ENCODE measurements around the gene OSBPL1A.

Gene OSBPL1A

GRCh38 chr18:24402209-24402785, 4.7 kb upstream of the OSBPL1A start:
- WGBS (ENCODE audit: insufficient coverage), result 93% methylated on average over 5 of the region's 6 CpGs
- Histone ChIP-seq H3K36me3 (ENCODE audit: control insufficient read depth in 4 of 4, insufficient read depth in 4 of 4, low read length in 3 of 4) (no peaks in the 10 kb centered on the region), H3K27me3 (replicated peaks in 2 of 5; ENCODE audit: control insufficient read depth in 4 of 5, insufficient read depth in 5 of 5, low read length in 4 of 5) (peaks cover 0 to 2% (median 0%) of the 10 kb centered on the region in 5 experiments), H3K4me1 (ENCODE audit: control extremely low read depth in 1 of 4, control insufficient read depth in 4 of 4, insufficient read depth in 4 of 4, low read length in 3 of 4) (peaks cover 2 to 10% (median 10%) of the 10 kb centered on the region in 4 experiments), H3K4me3 (ENCODE audit: control insufficient read depth in 1 of 7, extremely low read depth in 1 of 7, insufficient read depth in 4 of 7, low read depth in 2 of 7, low read length in 6 of 7) (no peak overlapping the region), H3K27ac (ENCODE audit: insufficient read depth in 1 of 2, low read depth in 1 of 2, low read length in 2 of 2, poor library complexity in 1 of 2, severe bottlenecking in 2 of 2) (no peak overlapping the region), H3K9me3 (ENCODE audit: control extremely low read depth in 1 of 5, control insufficient read depth in 4 of 5, insufficient read depth in 2 of 5, low read depth in 1 of 5, low read length in 4 of 5) (no peaks in the 10 kb centered on the region)
- CTCF ChIA-PET, result no interaction called here
- POLR2A ChIA-PET, result interaction anchor here (0.6 kb wide), 1 partner anchor 422 kb away, joined by 3 read pairs; no protein-coding TSS in a partner anchor
- DNase-seq, result peak in 2 of 3 donors; percentile 29 to 33

DNA sequence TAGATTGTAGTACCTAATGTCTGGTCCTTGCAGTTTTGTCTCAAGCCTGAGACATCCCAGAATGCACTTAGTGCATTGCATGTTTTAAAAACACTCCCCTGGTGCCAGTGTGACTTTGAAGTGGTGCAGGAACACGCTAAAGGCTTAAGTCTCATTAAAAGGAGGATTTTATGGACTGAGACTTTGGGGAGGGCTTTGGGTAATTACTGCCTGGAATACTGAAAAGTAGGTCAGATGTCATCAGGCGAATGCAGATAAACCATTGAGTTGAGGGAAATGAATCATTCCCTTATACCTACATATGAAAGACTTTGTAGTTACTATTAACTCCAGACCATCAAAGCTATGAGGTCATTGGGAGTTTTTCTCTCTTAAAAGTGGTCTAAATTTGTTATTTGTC, 3.0 kb upstream of the OSBPL1A start:
- Histone ChIP-seq H3K9me3 (ENCODE audit: control extremely low read depth in 1 of 5, control insufficient read depth in 4 of 5, insufficient read depth in 2 of 5, low read depth in 1 of 5, low read length in 4 of 5) (no peaks in the 10 kb centered on the region), H3K27ac (ENCODE audit: insufficient read depth in 1 of 2, low read depth in 1 of 2, low read length in 2 of 2, poor library complexity in 1 of 2, severe bottlenecking in 2 of 2) (no peak overlapping the region), H3K4me3 (ENCODE audit: control insufficient read depth in 1 of 7, extremely low read depth in 1 of 7, insufficient read depth in 4 of 7, low read depth in 2 of 7, low read length in 6 of 7) (no peak overlapping the region), H3K27me3 (replicated peaks in 2 of 5; ENCODE audit: control insufficient read depth in 4 of 5, insufficient read depth in 5 of 5, low read length in 4 of 5) (no peaks in the 10 kb centered on the region), H3K4me1 (ENCODE audit: control extremely low read depth in 1 of 4, control insufficient read depth in 4 of 4, insufficient read depth in 4 of 4, low read length in 3 of 4) (peaks cover 11 to 25% (median 18%) of the 10 kb centered on the region in 4 experiments), H3K36me3 (ENCODE audit: control insufficient read depth in 4 of 4, insufficient read depth in 4 of 4, low read length in 3 of 4) (no peaks in the 10 kb centered on the region)
- ChIA-PET CTCF (interaction anchor here (0.6 to 1.1 kb wide), 4 partner anchors 10 to 264 kb away, joined by 3 to 5 read pairs (median 3); no protein-coding TSS in a partner anchor), POLR2A (no interaction called here)
- DNase-seq, result no peak
- WGBS (ENCODE audit: insufficient coverage), result no CpG with 5 or more reads among the region's 2 CpGs

DNA sequence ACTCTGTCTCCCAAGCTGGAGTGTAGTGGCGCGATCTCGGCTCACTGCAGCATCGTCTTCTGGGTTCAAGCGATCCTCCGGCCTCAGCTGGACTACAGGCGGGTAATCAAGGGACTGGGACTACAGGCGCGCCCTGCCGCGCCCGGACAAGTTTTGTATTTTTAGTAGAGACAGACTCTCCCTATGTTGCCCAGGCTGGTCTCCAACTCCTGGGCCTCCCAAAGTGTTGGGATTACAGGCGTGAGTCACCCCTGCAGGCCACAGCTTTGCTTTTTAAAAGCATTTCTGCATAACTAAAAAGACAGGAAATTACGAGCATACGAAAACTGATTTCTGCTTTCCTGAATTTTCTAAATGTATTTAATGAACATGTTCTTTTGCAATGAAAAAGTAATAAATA, 916 bp upstream of the OSBPL1A start:
- H3K4me1 ChIP-seq (ENCODE audit: control extremely low read depth in 1 of 4, control insufficient read depth in 4 of 4, insufficient read depth in 4 of 4, low read length in 3 of 4), result peaks cover 19 to 36% (median 28%) of the 10 kb centered on the region in 4 experiments
- H3K4me3 ChIP-seq (ENCODE audit: control insufficient read depth in 1 of 7, extremely low read depth in 1 of 7, insufficient read depth in 4 of 7, low read depth in 2 of 7, low read length in 6 of 7), result peak overlapping the region in 5 of 7 experiments; percentile 64 to 89 (median 82)
- H3K36me3 ChIP-seq (ENCODE audit: control insufficient read depth in 4 of 4, insufficient read depth in 4 of 4, low read length in 3 of 4), result no peaks in the 10 kb centered on the region
- DNase-seq, result peak in 1 of 3 donors; percentile 6
- no peaks in the 10 kb centered on the region for H3K9me3 ChIP-seq (ENCODE audit: control extremely low read depth in 1 of 5, control insufficient read depth in 4 of 5, insufficient read depth in 2 of 5, low read depth in 1 of 5, low read length in 4 of 5)
- H3K27me3 ChIP-seq (replicated peaks in 2 of 5; ENCODE audit: control insufficient read depth in 4 of 5, insufficient read depth in 5 of 5, low read length in 4 of 5), result no peaks in the 10 kb centered on the region
- ChIA-PET POLR2A (no interaction called here), CTCF (interaction anchor here (0.9 to 2.1 kb wide), 3 partner anchors 15 to 39 kb away, joined by 3 to 6 read pairs (median 4); no protein-coding TSS in a partner anchor)
- WGBS (ENCODE audit: insufficient coverage), result 97% methylated on average over 13 of the region's 15 CpGs
- no peak overlapping the region for H3K27ac ChIP-seq (ENCODE audit: insufficient read depth in 1 of 2, low read depth in 1 of 2, low read length in 2 of 2, poor library complexity in 1 of 2, severe bottlenecking in 2 of 2)

DNA sequence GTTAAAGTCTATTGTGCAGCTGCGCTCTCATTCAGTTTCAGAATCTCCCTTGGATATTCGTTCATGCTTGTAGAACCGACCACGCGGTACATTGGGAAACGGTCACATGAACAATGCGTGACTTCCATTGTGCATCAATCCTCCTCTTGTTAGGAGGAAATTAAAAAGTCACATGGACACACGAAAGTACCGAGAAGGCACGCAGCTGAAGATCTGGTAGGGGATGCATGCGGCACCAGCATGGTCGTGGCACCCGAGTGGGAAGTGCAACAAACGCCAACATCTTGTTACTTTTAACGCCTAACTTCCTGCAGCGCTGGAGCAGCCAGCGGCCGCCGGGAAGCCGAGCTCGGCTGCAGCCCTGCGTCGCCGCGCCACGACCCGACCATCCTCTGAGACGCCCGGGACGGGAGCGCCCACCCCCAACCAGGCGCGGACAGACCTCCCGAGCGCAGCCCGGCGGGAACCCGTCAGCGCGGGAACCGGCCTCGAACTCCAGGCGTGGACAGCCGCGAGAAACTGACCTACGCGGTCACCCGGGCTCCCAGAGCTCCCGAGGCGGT, 412 bp downstream of the OSBPL1A start:
- H3K36me3 ChIP-seq (ENCODE audit: control insufficient read depth in 4 of 4, insufficient read depth in 4 of 4, low read length in 3 of 4), result no peaks in the 10 kb centered on the region
- peak overlapping the region; percentile 64 to 89 (median 82) for H3K4me3 ChIP-seq (ENCODE audit: control insufficient read depth in 1 of 7, extremely low read depth in 1 of 7, insufficient read depth in 4 of 7, low read depth in 2 of 7, low read length in 6 of 7)
- ChIA-PET CTCF (interaction anchor here (0.7 to 2.1 kb wide), 3 partner anchors 12 to 38 kb away, joined by 3 to 6 read pairs (median 3); no protein-coding TSS in a partner anchor), POLR2A (interaction anchor here (0.8 kb wide), 1 partner anchor 39 kb away, joined by 4 read pairs; no protein-coding TSS in a partner anchor)
- no peaks in the 10 kb centered on the region for H3K9me3 ChIP-seq (ENCODE audit: control extremely low read depth in 1 of 5, control insufficient read depth in 4 of 5, insufficient read depth in 2 of 5, low read depth in 1 of 5, low read length in 4 of 5)
- H3K4me1 ChIP-seq (ENCODE audit: control extremely low read depth in 1 of 4, control insufficient read depth in 4 of 4, insufficient read depth in 4 of 4, low read length in 3 of 4), result peaks cover 19 to 36% (median 28%) of the 10 kb centered on the region in 4 experiments
- peak overlapping the region in 1 of 2 experiments; percentile 64 for H3K27ac ChIP-seq (ENCODE audit: insufficient read depth in 1 of 2, low read depth in 1 of 2, low read length in 2 of 2, poor library complexity in 1 of 2, severe bottlenecking in 2 of 2)
- H3K27me3 ChIP-seq (replicated peaks in 2 of 5; ENCODE audit: control insufficient read depth in 4 of 5, insufficient read depth in 5 of 5, low read length in 4 of 5), result no peaks in the 10 kb centered on the region
- under 1% methylated on average over 33 of the region's 50 CpGs for WGBS (ENCODE audit: insufficient coverage)
- DNase-seq, result peak; percentile 70 to 88 (median 84)

- Histone ChIP-seq H3K4me3 (ENCODE audit: control insufficient read depth in 1 of 7, extremely low read depth in 1 of 7, insufficient read depth in 4 of 7, low read depth in 2 of 7, low read length in 6 of 7) (peak overlapping the region in 3 of 7 experiments; percentile 77 to 88 (median 82)), H3K36me3 (ENCODE audit: control insufficient read depth in 4 of 4, insufficient read depth in 4 of 4, low read length in 3 of 4) (peaks cover 0 to 4% (median 0%) of the 10 kb centered on the region in 4 experiments), H3K4me1 (ENCODE audit: control extremely low read depth in 1 of 4, control insufficient read depth in 4 of 4, insufficient read depth in 4 of 4, low read length in 3 of 4) (peaks cover 19 to 36% (median 28%) of the 10 kb centered on the region in 4 experiments), H3K27me3 (replicated peaks in 2 of 5; ENCODE audit: control insufficient read depth in 4 of 5, insufficient read depth in 5 of 5, low read length in 4 of 5) (no peaks in the 10 kb centered on the region), H3K27ac (ENCODE audit: insufficient read depth in 1 of 2, low read depth in 1 of 2, low read length in 2 of 2, poor library complexity in 1 of 2, severe bottlenecking in 2 of 2) (no peak overlapping the region), H3K9me3 (ENCODE audit: control extremely low read depth in 1 of 5, control insufficient read depth in 4 of 5, insufficient read depth in 2 of 5, low read depth in 1 of 5, low read length in 4 of 5) (no peaks in the 10 kb centered on the region)
- CTCF ChIA-PET, result no interaction called here
- POLR2A ChIA-PET, result no interaction called here
- WGBS (ENCODE audit: insufficient coverage), result 100% methylated on average over 3 of the region's 8 CpGs
- DNase-seq, result no peak
Measured at GRCh38 chr18:24396082-24396633, 1.5 kb downstream of the OSBPL1A start.

DNA sequence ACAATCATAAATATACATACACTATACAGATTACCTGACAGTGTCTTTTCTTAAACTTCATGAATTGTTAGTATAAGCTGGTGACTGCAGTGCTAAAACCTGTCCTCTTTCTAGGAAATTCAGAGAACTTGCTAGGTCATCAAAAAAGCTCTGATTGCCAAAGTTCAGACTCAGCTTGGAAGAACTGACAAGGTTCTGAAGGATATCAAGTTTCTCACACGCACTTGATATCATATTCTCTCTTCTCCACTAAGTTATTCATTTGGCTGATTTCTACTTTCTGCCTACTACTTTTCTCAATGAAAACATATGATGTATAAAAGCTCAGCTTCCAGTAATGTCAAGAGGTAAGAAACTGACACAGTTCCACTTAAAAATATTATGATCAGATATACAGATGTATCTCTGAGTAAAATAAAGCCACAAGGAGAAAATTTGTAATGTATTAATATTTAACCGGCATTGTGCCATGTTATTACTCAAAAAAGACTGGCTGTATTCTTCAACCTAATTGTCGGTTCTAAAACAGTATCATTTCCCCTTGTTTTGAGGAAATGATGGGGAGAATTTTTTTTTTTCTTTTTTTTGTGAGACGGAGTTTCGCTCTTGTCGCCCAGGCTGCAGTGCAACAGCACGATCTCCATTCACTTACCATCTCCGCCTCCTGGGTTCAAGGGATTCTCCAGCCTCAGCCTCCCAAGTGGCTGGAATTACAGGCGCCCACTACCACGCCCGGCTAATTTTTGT, 2.4 kb downstream of the OSBPL1A start:
- ChIA-PET POLR2A (no interaction called here), CTCF (no interaction called here)
- 72% methylated on average over 3 of the region's 11 CpGs for WGBS (ENCODE audit: insufficient coverage)
- no peak overlapping the region for H3K27ac ChIP-seq (ENCODE audit: insufficient read depth in 1 of 2, low read depth in 1 of 2, low read length in 2 of 2, poor library complexity in 1 of 2, severe bottlenecking in 2 of 2)
- H3K4me3 ChIP-seq (ENCODE audit: control insufficient read depth in 1 of 7, extremely low read depth in 1 of 7, insufficient read depth in 4 of 7, low read depth in 2 of 7, low read length in 6 of 7), result peak overlapping the region in 3 of 7 experiments; percentile 10 to 59 (median 45)
- H3K4me1 ChIP-seq (ENCODE audit: control extremely low read depth in 1 of 4, control insufficient read depth in 4 of 4, insufficient read depth in 4 of 4, low read length in 3 of 4), result peaks cover 19 to 36% (median 28%) of the 10 kb centered on the region in 4 experiments
- no peaks in the 10 kb centered on the region for H3K9me3 ChIP-seq (ENCODE audit: control extremely low read depth in 1 of 5, control insufficient read depth in 4 of 5, insufficient read depth in 2 of 5, low read depth in 1 of 5, low read length in 4 of 5)
- peaks cover 0 to 6% (median 0%) of the 10 kb centered on the region in 4 experiments for H3K36me3 ChIP-seq (ENCODE audit: control insufficient read depth in 4 of 4, insufficient read depth in 4 of 4, low read length in 3 of 4)
- no peaks in the 10 kb centered on the region for H3K27me3 ChIP-seq (replicated peaks in 2 of 5; ENCODE audit: control insufficient read depth in 4 of 5, insufficient read depth in 5 of 5, low read length in 4 of 5)
- DNase-seq, result peak in 2 of 3 donors; percentile 18 to 24
